Neutrophil (primary cell): Measurements from ENCODE around the gene MMAB.

ENCODE experiments used
- H3K27ac ChIP-seq: fragments of 200-600 bp; sonication (generic); 2 replicates; pipeline ENCODE4 v1.5.1; 2016; ENCODE audit warnings: mild to moderate bottlenecking, moderate library complexity
- H3K27me3 ChIP-seq: fragments of 200-600 bp; sonication (generic); 2 replicates; pipeline ENCODE4 v1.6.0; 2016; ENCODE audit warnings: mild to moderate bottlenecking
- H3K36me3 ChIP-seq: fragments of 200-600 bp; sonication (generic); 2 replicates; pipeline ENCODE4 v1.5.1; 2017
- H3K4me1 ChIP-seq, 2 experiments: fragments of 200-600 bp in 1 of 2; sonication (generic) in 1 of 2; 1 replicate in 1 of 2; 2 replicates in 1 of 2; pipeline versions ENCODE4 v1.5.1 to v1.6.1; 2013 to 2016; ENCODE audit warnings: low read depth in 1 of 2, low read length in 1 of 2, mild to moderate bottlenecking in 1 of 2, moderate library complexity in 1 of 2; ENCODE audit not compliant: control insufficient read depth in 1 of 2, insufficient read depth in 1 of 2
- H3K4me3 ChIP-seq, 2 experiments: fragments of 200-600 bp in 1 of 2; sonication (generic) in 1 of 2; 1 replicate in 1 of 2; 2 replicates in 1 of 2; pipeline ENCODE4 v1.5.1; 2013 to 2016; ENCODE audit warnings: low read depth in 1 of 2, low read length in 1 of 2, mild to moderate bottlenecking in 1 of 2, moderate library complexity in 1 of 2
- H3K9me3 ChIP-seq: fragments of 200-600 bp; sonication (generic); 2 replicates; pipeline ENCODE4 v1.5.1; 2016
- TF ChIP-seq, protein P1 (sequence below): fragments of 200-600 bp; sonication (generic); IDR thresholded peaks from 2 replicates; pipeline ENCODE4 v1.5.1; 2016; ENCODE audit warnings: antibody characterized with exemption

MMAB gene

DNA sequence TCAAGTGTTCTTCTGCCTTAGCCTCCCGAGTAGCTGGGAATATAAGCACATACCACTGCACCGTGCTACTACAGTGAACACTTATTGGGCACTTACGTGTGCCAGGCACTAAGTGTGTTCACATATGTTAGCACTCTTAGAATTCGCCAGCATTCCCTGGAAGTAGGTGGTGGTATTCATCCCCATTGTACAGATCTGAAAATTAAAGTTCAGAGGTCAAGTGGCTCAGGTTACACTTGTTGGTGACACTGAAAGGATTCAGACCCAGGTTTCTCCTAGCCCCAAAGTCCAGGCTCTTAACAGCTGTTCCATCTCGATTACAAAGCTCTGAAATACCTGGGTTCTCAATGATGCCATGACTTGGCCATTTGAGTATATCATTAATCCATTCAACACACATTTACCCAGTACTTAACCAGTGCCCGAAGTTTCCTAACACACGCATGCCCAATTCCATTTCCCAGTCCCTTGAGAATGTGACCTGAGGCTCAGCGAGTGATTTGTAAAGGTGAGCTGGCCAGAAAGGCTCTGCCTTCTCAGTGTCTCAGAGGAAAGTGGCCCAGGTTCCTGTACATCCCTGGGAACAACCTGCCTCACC, 5.1 kb upstream of the MMAB start:
- H3K9me3 ChIP-seq = no peaks in the 10 kb centered on the region
- no peaks in the 10 kb centered on the region for H3K27me3 ChIP-seq
- H3K4me1 ChIP-seq = peaks cover 12 to 19% of the 10 kb centered on the region in 2 experiments
- H3K36me3 ChIP-seq = peaks cover 62% of the 10 kb centered on the region
- TF ChIP-seq, protein P1, sequence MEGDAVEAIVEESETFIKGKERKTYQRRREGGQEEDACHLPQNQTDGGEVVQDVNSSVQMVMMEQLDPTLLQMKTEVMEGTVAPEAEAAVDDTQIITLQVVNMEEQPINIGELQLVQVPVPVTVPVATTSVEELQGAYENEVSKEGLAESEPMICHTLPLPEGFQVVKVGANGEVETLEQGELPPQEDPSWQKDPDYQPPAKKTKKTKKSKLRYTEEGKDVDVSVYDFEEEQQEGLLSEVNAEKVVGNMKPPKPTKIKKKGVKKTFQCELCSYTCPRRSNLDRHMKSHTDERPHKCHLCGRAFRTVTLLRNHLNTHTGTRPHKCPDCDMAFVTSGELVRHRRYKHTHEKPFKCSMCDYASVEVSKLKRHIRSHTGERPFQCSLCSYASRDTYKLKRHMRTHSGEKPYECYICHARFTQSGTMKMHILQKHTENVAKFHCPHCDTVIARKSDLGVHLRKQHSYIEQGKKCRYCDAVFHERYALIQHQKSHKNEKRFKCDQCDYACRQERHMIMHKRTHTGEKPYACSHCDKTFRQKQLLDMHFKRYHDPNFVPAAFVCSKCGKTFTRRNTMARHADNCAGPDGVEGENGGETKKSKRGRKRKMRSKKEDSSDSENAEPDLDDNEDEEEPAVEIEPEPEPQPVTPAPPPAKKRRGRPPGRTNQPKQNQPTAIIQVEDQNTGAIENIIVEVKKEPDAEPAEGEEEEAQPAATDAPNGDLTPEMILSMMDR = no peak
- H3K4me3 ChIP-seq = no peak overlapping the region
- no peak overlapping the region for H3K27ac ChIP-seq

DNA sequence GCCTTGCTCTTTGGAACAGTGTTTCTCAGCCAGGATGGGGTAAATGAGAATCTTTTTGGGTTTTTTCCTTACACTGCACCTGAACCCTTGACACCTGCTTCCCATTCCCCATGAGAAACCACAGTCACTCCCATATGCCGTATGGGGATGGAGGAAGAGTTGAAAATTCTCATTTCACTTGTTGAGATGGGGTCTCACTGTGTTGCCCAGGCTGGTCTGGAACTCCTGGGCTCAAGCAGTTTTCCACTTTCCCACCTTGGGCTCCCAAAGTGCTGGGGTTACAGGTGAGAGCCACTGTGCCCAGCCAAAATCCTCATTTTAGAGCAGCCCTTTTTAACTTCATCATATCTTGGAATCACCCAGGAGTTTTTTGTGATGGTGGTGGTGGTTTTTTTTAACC, 4.0 kb upstream of the MMAB start:
- peaks cover 18 to 20% of the 10 kb centered on the region in 2 experiments for H3K4me1 ChIP-seq
- peaks cover 57% of the 10 kb centered on the region for H3K36me3 ChIP-seq
- no peak overlapping the region for H3K27ac ChIP-seq
- H3K9me3 ChIP-seq = no peaks in the 10 kb centered on the region
- no peak overlapping the region for H3K4me3 ChIP-seq
- TF ChIP-seq, protein P1 = no peak
- H3K27me3 ChIP-seq = no peaks in the 10 kb centered on the region

DNA sequence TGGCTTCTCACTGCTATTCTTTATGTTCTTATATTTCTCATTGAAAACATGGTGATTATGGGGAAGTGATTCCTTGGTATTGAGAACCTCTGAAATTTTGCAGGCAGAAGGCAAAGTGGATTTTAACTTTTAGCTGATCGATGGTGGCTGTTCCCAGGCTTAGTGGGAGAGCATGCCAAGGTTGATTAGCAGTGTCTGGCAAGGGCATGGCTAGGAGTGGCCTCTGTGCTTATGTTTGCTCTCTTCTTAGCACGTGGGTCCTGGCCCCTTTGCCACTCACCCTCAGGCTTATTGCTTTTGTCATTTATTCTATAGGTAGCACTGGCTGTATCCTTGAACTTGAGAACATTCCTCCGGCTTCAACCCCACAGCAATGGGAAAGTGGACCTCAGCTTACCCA, 2.4 kb upstream of the MMAB start:
- no peaks in the 10 kb centered on the region for H3K9me3 ChIP-seq
- H3K4me1 ChIP-seq = peaks cover 18 to 20% of the 10 kb centered on the region in 2 experiments
- TF ChIP-seq, protein P1 = no peak
- no peaks in the 10 kb centered on the region for H3K27me3 ChIP-seq
- H3K4me3 ChIP-seq = no peak overlapping the region
- no peak overlapping the region for H3K27ac ChIP-seq
- H3K36me3 ChIP-seq = peaks cover 43% of the 10 kb centered on the region

DNA sequence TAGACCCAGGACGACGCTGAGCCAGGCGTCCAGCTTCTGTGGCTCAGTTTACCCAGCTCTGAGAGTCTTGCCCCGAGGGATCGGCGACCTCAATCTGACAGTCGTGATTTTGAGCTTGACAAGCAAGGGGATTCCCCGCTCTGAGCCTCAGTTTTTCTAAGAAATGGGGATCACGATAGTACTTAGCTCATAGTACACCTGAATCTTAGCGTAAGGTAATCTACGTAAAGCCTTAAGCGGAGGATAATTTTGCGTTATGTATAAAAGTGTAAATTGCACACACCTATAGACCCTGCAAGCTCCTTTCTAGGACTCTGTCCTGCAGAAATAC, 575 bp upstream of the MMAB start:
- H3K36me3 ChIP-seq = peaks cover 25% of the 10 kb centered on the region
- TF ChIP-seq, protein P1 = no peak
- peak overlapping the region; percentile 77 to 81 for H3K4me3 ChIP-seq
- H3K4me1 ChIP-seq = peaks cover 18 to 20% of the 10 kb centered on the region in 2 experiments
- peak overlapping the region; percentile 81 for H3K27ac ChIP-seq
- H3K9me3 ChIP-seq = no peaks in the 10 kb centered on the region
- H3K27me3 ChIP-seq = no peaks in the 10 kb centered on the region

DNA sequence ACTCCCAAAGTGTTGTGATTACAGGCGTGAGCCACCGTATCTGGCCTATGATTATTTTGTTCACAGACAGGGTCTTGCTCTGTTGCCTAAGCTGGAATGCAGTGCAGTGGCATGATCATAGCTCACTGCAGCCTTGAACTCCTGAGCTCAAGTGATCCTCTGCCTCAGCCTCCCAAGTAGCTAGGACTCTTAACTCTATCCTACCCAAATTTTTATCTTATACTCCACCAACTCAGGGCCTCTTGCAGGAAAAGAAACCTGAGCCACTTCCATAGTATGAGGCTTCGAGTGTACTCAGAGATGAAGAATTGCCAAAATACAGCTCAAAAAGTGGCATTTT, 828 bp downstream of the MMAB start:
- H3K27ac ChIP-seq = peak overlapping the region; percentile 81
- H3K27me3 ChIP-seq = no peaks in the 10 kb centered on the region
- H3K36me3 ChIP-seq = peaks cover 11% of the 10 kb centered on the region
- TF ChIP-seq, protein P1 = no peak
- H3K9me3 ChIP-seq = no peaks in the 10 kb centered on the region
- H3K4me1 ChIP-seq = peaks cover 18 to 20% of the 10 kb centered on the region in 2 experiments
- peak overlapping the region in 1 of 2 experiments; percentile 77 for H3K4me3 ChIP-seq
